ENCODE measurements around the gene TMEM51.

The TMEM51 gene

GRCh38 chr1:15180189-15180588, 26.6 kb downstream of the TMEM51 start:
- Histone ChIP-seq H3K79me2 (no peaks in the 10 kb centered on the region), H3K4me3 (ENCODE audit: low read depth, low read length) (no peak overlapping the region), H2AFZ (no peak overlapping the region), H3K4me1 (no peaks in the 10 kb centered on the region), H3K36me3 (ENCODE audit: control insufficient read depth, insufficient read depth, low read length) (no peaks in the 10 kb centered on the region), H3K27ac (no peak overlapping the region), H3K9ac (no peak overlapping the region), H3K4me2 (ENCODE audit: low read length) (no peak overlapping the region), H3K27me3 (ENCODE audit: control insufficient read depth, insufficient read depth, low read length) (no peaks in the 10 kb centered on the region), H3K9me3 (ENCODE audit: control insufficient read depth, low read length) (no peaks in the 10 kb centered on the region)
- TF ChIP-seq, protein P1, sequence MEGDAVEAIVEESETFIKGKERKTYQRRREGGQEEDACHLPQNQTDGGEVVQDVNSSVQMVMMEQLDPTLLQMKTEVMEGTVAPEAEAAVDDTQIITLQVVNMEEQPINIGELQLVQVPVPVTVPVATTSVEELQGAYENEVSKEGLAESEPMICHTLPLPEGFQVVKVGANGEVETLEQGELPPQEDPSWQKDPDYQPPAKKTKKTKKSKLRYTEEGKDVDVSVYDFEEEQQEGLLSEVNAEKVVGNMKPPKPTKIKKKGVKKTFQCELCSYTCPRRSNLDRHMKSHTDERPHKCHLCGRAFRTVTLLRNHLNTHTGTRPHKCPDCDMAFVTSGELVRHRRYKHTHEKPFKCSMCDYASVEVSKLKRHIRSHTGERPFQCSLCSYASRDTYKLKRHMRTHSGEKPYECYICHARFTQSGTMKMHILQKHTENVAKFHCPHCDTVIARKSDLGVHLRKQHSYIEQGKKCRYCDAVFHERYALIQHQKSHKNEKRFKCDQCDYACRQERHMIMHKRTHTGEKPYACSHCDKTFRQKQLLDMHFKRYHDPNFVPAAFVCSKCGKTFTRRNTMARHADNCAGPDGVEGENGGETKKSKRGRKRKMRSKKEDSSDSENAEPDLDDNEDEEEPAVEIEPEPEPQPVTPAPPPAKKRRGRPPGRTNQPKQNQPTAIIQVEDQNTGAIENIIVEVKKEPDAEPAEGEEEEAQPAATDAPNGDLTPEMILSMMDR (IDR thresholded peaks at IDR 0.05): no peak

DNA sequence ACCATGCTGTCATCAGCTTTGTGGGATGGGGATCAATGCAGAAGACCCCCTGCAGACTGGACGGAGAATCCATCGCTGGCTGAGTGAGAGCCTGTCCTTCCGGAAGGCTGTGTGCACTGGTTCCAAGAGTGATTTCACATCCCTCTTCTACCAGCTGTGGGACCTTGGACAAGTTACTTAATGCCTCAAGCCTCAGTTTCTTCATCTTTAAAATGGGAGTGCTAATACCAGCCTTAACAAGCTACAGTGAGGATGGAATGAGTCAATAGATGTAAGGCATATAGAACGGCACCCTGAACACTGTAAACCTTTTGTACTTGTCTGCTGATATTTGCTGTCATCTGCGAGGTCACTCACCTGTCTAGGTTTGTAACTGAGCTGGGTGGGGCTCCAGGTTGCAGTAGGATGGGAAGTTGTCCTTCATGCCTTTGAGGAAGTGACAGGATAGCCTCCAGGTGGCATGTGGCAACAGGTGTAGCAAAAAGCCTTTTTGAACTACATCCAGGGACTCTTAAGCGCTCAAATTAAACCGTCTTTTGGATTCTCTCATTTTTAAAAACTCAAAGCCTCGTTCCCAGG, 27.5 kb downstream of the TMEM51 start:
- Histone ChIP-seq H2AFZ (no peak overlapping the region), H3K4me3 (ENCODE audit: low read depth, low read length) (no peak overlapping the region), H3K9ac (no peak overlapping the region), H3K27ac (no peak overlapping the region), H3K27me3 (ENCODE audit: control insufficient read depth, insufficient read depth, low read length) (no peaks in the 10 kb centered on the region), H3K4me2 (ENCODE audit: low read length) (no peak overlapping the region), H3K36me3 (ENCODE audit: control insufficient read depth, insufficient read depth, low read length) (no peaks in the 10 kb centered on the region), H3K9me3 (ENCODE audit: control insufficient read depth, low read length) (no peaks in the 10 kb centered on the region), H3K79me2 (no peaks in the 10 kb centered on the region), H3K4me1 (no peaks in the 10 kb centered on the region)
- TF ChIP-seq, protein P1 (IDR thresholded peaks at IDR 0.05): no peak

DNA sequence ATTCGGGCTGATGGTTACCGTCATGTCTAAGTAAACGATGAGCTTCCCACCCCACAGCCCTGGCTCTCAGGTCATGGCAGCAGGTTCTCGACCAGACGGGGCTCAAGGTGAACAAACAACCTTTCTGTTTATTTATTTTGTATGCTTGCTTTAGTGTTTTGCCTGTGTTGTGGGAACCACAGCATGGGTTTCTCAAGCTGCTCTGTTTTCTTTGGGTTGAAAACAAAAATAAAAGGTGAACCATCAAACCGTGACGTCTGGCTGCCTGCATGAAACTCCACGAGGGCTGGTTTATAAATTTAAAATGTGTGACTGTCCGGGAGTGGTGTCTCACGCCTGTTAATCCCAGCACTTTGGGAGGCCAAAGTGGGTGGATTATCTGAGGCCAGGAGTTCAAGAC, 28.0 kb downstream of the TMEM51 start:
- Histone ChIP-seq H3K9me3 (ENCODE audit: control insufficient read depth, low read length) (no peaks in the 10 kb centered on the region), H3K27ac (no peak overlapping the region), H3K9ac (no peak overlapping the region), H3K79me2 (no peaks in the 10 kb centered on the region), H2AFZ (no peak overlapping the region), H3K36me3 (ENCODE audit: control insufficient read depth, insufficient read depth, low read length) (no peaks in the 10 kb centered on the region), H3K27me3 (ENCODE audit: control insufficient read depth, insufficient read depth, low read length) (no peaks in the 10 kb centered on the region), H3K4me1 (no peaks in the 10 kb centered on the region), H3K4me2 (ENCODE audit: low read length) (no peak overlapping the region), H3K4me3 (ENCODE audit: low read depth, low read length) (no peak overlapping the region)
- TF ChIP-seq, protein P1 (IDR thresholded peaks at IDR 0.05): no peak

GRCh38 chr1:15184436-15185241, 31.1 kb downstream of the TMEM51 start:
- no peaks in the 10 kb centered on the region for H3K4me1 ChIP-seq
- TF ChIP-seq, protein P1 (IDR thresholded peaks at IDR 0.05): no peak

More at GRCh38 chr1:15184436-15185241, 31.1 kb downstream of the TMEM51 start:
- Histone ChIP-seq H3K36me3 (ENCODE audit: control insufficient read depth, insufficient read depth, low read length) (no peaks in the 10 kb centered on the region), H3K4me3 (ENCODE audit: low read depth, low read length) (no peak overlapping the region), H3K9ac (no peak overlapping the region), H3K79me2 (no peaks in the 10 kb centered on the region), H3K9me3 (ENCODE audit: control insufficient read depth, low read length) (no peaks in the 10 kb centered on the region), H3K27me3 (ENCODE audit: control insufficient read depth, insufficient read depth, low read length) (no peaks in the 10 kb centered on the region), H2AFZ (no peak overlapping the region), H3K27ac (no peak overlapping the region), H3K4me2 (ENCODE audit: low read length) (no peak overlapping the region)

All from parathyroid adenoma (tissue), 2 donors.